ENCODE data around the gene MSN. TPM values are rescaled to one million over a fixed set of nuclear protein-coding genes. Genes with fewer than 3 reads are reported as not detected.
"Not testable (repeated sequence)": the region's sequence is repeated elsewhere in the genome, so short reads cannot be mapped to it uniquely, and the experiment has no call there.

The MSN gene
- polyA plus RNA-seq, 10 donors, result 118 to 152 (median 138) TPM

DNA sequence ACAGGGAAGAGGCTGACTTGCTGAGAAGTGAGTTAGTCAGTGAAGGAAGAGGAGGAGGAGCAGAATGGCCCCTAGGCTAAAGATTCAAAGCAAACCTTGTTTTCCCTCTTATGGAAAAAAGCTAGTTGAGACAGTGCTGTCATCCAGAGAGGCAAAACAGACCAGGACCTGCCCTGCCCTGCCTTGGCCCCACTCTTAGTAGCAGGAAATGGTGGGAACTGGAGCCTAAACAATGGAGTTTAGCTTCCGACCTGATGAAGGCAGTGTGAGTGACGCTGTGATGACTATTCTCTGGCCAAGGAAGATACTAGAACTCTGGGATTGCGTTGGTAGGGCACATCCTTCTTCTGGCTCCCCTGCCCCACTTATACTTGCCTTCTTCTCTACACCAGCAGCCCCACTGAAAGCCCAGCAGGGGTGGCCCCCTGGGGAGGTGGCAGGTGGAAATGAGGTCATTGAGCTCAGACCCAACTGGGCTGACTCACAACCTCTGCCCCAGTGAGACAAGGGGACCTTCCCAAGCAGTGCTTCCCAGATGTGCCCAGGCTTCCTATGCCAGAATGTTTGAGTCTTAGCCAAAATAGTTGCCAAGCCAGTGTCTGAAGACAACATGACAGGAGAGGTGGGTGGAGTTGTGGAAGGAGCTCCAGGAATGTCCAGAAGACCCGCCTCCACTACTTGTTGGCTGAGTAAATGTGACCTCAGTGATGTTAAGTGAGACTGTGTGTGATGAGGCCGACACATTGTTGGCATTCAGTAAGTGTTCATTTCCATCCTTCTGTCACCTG is 38.8 kb downstream of the MSN start:
- peak in 1 of 3 donors; percentile 25 for DNase-seq

GRCh38 chrX:65707151-65707550 is 39.7 kb downstream of the MSN start:
- no peak for DNase-seq

DNA sequence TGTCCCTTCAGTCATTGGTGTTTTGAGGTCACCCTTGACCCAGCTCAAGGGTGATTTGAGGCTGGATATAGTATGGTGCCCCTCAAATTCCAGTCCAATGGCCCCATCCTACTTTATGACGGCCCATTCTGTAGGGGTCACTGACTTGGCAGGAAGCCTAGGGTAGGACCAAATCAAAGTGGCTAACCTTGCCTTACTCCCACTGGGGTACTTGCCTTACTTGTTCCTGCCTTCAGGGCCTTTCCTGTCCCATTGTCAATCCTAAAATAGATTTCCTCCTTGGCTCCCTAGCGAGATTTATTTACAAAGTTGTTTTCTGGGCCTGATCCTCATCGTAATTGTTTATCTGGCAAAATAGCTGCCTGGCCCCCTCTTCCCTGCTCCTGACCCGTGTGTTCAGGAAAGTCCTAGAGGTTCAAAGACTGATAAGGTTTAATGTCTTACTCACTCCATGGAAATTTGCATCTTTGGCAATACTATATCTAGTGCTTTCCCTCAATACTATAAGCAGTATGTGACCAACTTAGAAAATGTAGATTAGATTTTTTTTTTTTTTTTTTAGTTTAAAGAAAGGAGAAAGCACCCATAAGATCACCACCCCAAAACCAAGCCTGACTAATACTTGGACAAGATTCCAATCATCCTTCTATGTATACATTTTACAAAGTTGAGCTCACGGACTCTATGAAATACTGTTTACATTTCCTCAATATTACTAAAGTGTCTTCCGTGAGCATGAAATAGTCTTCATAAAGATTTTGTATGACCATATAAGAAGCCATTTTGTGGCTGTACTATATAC is 44.8 kb downstream of the MSN start:
- no peak for DNase-seq

GRCh38 chrX:65718538-65718937 is 51.1 kb downstream of the MSN start:
- DNase-seq, result no peak

DNA sequence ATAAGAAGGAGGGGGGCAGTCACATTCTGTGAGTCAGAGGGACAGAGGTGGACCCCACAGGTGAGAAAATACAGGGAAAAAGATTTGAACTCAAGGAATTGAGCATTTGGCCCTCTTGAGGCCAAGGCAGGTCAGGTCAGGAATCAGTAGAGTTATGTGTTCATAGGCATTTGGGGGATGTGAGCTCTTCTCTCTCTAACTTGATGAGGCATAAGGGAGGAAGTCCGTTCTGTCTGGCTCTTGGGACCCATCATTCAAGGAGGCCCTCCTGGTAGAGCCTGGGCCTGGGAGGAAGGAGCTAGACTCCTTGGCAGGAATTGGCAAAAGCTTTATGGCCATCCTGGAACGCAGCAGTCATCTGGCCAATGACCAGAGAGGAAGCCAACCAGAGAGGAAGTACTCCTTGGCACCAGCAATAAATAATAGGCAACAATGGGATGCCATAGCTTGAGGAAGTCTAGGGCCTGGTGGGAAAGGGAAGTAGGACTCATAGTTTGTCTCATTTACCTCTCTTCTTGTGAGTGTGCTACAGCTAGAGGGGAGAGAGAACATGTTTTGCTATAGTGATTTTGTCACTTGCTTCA is 53.0 kb downstream of the MSN start:
- DNase-seq, result no peak

DNA sequence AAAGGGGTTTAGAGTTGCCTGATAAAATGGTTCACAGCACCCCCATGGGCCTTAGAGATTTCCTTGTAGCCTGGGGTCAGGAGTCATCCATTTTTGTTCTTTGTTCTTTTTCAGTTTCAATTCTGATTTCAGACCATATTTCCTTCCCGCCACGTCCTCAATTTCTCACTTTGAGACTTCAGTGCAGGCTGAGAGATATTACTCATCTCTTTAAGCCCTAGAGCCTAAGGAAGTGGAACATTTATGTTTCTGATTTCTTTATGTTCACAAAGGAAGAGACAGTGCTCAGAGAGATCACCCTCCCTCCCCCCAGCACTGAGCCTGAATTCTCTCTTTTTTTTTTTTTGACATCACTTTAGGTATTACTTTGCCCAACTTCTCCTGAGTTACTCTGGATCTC is 56.3 kb downstream of the MSN start:
- DNase-seq, result no peak

- no peak for DNase-seq
Observed at GRCh38 chrX:65726715-65727114, 59.3 kb downstream of the MSN start.

DNA sequence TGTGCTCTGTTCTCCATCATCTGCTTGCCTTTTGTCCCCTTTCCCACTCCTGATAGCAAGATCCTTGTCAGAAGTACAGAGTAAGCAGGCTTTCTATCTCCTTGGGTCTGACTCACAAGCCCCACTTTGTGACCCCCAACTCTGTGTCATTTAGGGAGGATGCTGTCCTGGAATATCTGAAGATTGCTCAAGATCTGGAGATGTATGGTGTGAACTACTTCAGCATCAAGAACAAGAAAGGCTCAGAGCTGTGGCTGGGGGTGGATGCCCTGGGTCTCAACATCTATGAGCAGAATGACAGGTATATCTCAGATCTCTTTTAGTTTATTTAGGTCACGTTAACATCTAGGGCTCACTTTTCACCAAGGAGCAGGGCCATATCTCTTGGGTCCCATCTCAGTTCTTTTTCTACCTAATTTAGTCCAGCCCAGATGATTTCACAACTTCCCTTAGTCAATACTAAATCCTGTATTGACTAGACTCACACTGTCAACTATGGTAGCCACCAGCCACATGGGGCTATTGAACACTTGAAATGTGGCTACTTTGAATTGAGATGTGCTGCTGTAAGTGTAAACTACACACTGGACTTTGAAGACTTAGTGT is 64.3 kb downstream of the MSN start:
- no peak for DNase-seq

DNA sequence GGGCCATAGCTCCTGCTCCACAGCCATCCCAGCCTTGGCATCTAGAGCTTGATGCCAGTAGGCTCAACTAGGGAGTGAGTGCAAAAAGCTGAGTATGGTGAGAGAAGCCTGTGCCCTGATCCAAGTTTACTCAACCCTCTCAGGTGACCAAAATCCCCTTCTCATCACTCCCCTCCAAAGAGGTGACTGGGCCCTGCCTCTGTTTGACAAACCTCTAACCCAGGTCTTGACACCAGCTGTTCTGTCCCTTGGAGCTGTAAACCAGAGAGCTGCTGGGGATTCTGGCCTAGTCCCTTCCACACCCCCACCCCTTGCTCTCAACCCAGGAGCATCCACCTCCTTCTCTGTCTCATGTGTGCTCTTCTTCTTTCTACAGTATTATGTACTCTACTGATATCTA is 73.5 kb downstream of the MSN start:
- DNase-seq, result no peak

- no peak for DNase-seq
Observed at GRCh38 chrX:65741823-65742222, 74.4 kb downstream of the MSN start.

- no peak for DNase-seq
Observed at GRCh38 chrX:65744965-65745364, 77.5 kb downstream of the MSN start.

GRCh38 chrX:65745427-65745826 is 78.0 kb downstream of the MSN start:
- no peak for DNase-seq

DNA sequence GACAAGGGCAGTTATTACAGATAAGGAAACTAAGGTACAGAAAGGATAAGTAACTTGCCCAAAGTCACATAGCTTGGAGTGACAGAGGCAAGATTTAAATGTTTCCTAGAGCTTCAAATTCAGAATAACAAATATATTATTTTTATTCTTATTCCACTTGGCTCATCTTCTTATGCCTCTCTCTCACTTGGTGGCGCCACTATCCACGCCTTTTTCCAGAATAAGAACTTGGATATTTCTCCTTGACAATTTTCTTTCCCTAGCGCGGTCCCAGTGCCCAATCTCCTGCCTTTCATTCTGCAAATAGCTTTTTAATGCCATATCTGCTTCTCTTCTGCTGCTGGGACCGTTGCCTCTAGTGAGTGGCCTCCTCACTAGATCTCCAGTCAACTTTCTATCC is 78.5 kb downstream of the MSN start:
- no peak for DNase-seq

GRCh38 chrX:65750674-65751469 is 83.4 kb downstream of the MSN start:
- no peak for DNase-seq

DNA sequence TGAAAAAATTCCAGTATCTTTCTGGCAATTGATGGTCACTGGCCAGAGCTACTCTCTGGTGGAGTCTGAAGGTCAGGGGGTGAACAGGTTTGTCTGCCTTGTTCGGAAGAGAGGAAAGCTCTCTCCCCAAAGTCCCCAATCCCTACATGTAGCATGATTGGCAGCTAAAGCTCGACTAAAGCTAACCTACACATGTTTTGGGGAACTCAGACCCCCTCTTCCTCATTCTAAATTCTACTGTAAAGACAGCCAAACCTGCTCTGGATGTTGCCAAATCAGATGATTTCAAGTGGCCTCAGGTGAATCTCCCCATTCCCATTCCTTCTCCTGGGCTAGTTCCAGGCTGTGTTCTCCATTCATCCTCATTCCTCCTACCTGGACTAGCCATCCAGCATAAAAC is 84.1 kb downstream of the MSN start:
- DNase-seq, result no peak

DNA sequence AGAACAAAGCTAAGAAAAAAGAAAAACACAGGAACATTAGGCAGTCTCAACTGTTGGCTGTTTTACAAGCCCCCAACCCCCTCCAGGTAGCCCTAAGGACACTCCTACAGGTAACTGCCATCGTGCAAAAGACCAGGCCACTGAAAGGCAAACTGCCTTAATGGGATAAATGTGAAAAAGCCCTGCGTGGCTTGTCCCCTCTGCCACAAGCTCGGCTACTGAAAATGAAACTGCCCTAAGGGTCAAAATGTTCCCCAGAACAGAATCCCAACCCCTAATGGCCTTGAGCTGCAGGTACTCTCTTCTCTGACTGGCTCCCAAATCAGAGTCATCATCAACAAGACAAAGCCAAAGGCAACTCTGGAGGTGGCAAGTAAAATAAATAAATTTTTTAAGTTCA is 84.8 kb downstream of the MSN start:
- DNase-seq, result no peak

- DNase-seq, result no peak
Observed at GRCh38 chrX:65755786-65756185, 88.3 kb downstream of the MSN start.

GRCh38 chrX:65757943-65758342 is 90.5 kb downstream of the MSN start:
- DNase-seq, result no peak

- no peak for DNase-seq
Observed at GRCh38 chrX:65758505-65758904, 91.1 kb downstream of the MSN start.

GRCh38 chrX:65759525-65759924 is 92.1 kb downstream of the MSN start:
- not testable (repeated sequence) for DNase-seq

DNA sequence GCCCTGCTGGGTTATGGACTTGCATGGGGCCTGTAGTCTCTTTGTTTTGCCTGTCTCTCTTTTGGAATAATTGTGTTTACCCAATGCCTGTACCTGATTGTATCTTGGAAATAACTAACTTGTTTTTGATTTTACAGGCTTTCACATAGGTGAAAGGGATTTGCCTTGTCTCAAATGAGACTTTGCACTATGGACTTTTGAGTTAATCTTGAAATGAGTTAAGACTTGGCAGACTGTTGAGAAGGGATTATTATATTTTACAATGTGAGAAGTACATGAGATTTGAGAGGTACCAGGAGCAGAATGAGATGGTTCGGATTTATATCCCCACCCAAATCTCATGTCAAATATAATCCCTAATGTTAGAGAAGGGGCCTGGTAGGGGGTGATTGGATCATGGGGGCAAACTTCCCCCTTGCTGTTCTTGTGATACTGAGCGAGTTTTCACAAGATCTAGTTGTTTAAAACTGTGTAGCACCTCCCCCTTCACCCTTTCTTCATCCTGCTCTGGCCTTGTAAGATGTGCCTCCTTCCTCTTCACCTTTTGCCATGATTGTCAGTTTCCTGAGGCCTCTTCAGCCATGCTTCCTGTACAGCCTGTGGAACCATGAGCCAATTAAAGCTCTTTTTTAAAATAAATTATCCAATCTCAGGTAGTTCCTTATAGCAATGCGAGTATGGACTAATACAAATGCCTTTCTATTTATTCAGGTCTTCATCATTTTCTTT is 102.3 kb downstream of the MSN start:
- no peak for DNase-seq
